ENCODE data around the gene DDX59. TPM values are rescaled to one million over a fixed set of nuclear protein-coding genes. Genes with fewer than 3 reads are reported as not detected.

DDX59 gene
- total and polyA plus RNA-seq, 9 of the 15 experiments (the other 6 are each of a cell fraction or from before 2014, with no cell fraction given): 8.3 to 30.4 (median 19.8) TPM

- TF ChIP-seq, protein P1, sequence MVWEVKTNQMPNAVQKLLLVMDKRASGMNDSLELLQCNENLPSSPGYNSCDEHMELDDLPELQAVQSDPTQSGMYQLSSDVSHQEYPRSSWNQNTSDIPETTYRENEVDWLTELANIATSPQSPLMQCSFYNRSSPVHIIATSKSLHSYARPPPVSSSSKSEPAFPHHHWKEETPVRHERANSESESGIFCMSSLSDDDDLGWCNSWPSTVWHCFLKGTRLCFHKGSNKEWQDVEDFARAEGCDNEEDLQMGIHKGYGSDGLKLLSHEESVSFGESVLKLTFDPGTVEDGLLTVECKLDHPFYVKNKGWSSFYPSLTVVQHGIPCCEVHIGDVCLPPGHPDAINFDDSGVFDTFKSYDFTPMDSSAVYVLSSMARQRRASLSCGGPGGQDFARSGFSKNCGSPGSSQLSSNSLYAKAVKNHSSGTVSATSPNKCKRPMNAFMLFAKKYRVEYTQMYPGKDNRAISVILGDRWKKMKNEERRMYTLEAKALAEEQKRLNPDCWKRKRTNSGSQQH (CRISPR knock-in tag; IDR thresholded peaks at IDR 0.05): no peak
- no peak for TF ChIP-seq ZEB2 (IDR thresholded peaks at IDR 0.05)
- TF ChIP-seq SPI1 (IDR thresholded peaks at IDR 0.05; ENCODE audit: borderline replicate concordance, low read depth, low read length): no peak
- TF ChIP-seq ATF6 (CRISPR knock-in tag; IDR thresholded peaks at IDR 0.05): no peak
- TF ChIP-seq PCBP1 (IDR thresholded peaks at IDR 0.05; ENCODE audit: low read depth, low read length, poor library complexity, severe bottlenecking): no peak
- TF ChIP-seq KLF16 (IDR thresholded peaks at IDR 0.05): no peak
- TF ChIP-seq, protein P2, sequence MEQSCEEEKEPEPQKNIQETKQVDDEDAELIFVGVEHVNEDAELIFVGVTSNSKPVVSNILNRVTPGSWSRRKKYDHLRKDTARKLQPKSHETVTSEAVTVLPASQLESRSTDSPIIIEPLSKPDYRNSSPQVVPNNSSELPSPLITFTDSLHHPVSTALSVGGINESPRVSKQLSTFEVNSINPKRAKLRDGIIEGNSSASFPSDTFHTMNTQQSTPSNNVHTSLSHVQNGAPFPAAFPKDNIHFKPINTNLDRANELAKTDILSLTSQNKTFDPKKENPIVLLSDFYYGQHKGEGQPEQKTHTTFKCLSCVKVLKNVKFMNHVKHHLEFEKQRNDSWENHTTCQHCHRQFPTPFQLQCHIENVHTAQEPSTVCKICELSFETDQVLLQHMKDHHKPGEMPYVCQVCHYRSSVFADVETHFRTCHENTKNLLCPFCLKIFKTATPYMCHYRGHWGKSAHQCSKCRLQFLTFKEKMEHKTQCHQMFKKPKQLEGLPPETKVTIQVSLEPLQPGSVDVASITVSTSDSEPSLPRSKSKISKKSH (CRISPR knock-in tag; IDR thresholded peaks at IDR 0.05): no peak
- no peak for TF ChIP-seq PRMT5 (CRISPR knock-in tag; IDR thresholded peaks at IDR 0.05)
- TF ChIP-seq EP300 (IDR thresholded peaks at IDR 0.05; ENCODE audit: low read length): peak; percentile 74; the same call in 1 of the 2 replicates
- 0 out of 2 replicates have a peak, but pooled peaks have one; percentile 34 for TF ChIP-seq FOXJ2 (tag; IDR thresholded peaks at IDR 0.05)
- no peak for TF ChIP-seq NFE2L1 (tag; IDR thresholded peaks at IDR 0.05; ENCODE audit: borderline replicate concordance, low read depth)
- TF ChIP-seq PTTG1 (tag; IDR thresholded peaks at IDR 0.05; ENCODE audit: low read depth): no peak
- no peak for TF ChIP-seq ZNF57 (CRISPR knock-in tag; IDR thresholded peaks at IDR 0.05)
- no peak for TF ChIP-seq RERE (CRISPR knock-in tag; IDR thresholded peaks at IDR 0.05; ENCODE audit: borderline replicate concordance)
- no peak for TF ChIP-seq ZFP30 (CRISPR knock-in tag; IDR thresholded peaks at IDR 0.05; ENCODE audit: borderline replicate concordance)
- no peak for TF ChIP-seq STAT5B (CRISPR knock-in tag; IDR thresholded peaks at IDR 0.05)
These were observed 5.3 kb upstream of the DDX59 start (continued) for GRCh38 chr1:200674838-200675587.

All from K562 (cell line).